Measurements from ENCODE around the gene OSBPL2. TPM values are rescaled to one million over a fixed set of nuclear protein-coding genes. Genes with fewer than 3 reads are reported as not detected.

OSBPL2 gene
- total RNA-seq, 4 donors from 2014 or later = 36.6 to 57.3 (median 46.7) TPM

DNA sequence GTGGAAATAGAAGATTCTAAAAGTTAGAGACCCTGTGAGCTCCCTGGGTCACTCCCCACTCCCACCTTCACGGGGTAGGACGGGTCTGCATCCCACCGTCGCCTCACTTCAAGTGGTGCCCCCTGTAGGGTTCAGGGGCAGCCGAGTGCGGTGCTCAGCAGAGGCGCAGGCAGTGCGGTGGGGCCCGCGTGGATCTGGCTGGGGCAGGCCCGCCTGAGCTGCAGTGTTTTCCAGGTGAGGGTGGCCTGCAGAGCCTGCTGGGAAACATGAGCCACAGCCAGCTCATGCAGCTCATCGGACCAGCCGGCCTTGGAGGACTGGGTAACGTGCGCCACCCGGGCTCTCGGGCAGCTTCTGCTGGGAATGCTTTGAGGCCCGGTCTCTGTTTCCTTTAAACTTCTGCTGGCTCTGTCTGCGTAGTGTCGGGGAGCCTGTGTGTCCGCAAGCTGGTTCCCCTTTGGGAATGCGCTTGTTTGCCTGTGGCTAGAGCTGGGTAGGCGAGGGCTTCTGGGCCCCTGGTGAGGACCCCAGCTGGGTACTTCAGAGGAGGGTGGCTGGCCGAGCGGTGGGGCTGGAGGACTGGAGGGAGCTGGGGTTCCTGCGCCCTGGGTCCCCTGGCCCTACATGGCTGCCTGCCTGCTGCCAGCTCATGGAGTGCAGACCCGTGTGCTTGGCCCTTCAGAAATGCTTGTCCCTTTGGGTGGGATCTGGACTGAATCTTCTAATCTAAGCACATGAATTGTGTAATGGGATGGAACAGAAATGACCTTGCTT is 68.3 kb downstream of the OSBPL2 start:
- peaks cover 0 to 76% of the 10 kb centered on the region in 2 donors for H3K36me3 ChIP-seq
- no peak overlapping the region for H3K4me3 ChIP-seq
- peaks cover 0 to 73% (median 21%) of the 10 kb centered on the region in 3 donors for H3K4me1 ChIP-seq
- no peaks in the 10 kb centered on the region for H3K9me3 ChIP-seq
- peak overlapping the region in 3 of 4 donors; percentile 0 to 99 (median 10) for H3K27ac ChIP-seq
- H3K27me3 ChIP-seq = no peaks in the 10 kb centered on the region
- WGBS, 2 donors (ENCODE audit: low coverage in 1 of 2) = 77% methylated on average over 7 of the region's 27 CpGs; no CpG with 5 or more reads in 1 of the 2 donors
- no peak for ATAC-seq
- TF ChIP-seq POLR2A (IDR thresholded peaks at IDR 0.05) (no peak), POLR2AphosphoS5 (IDR thresholded peaks at IDR 0.05) (no peak), EP300 (IDR thresholded peaks at IDR 0.05) (no peak)
- TF ChIP-seq, protein P1, sequence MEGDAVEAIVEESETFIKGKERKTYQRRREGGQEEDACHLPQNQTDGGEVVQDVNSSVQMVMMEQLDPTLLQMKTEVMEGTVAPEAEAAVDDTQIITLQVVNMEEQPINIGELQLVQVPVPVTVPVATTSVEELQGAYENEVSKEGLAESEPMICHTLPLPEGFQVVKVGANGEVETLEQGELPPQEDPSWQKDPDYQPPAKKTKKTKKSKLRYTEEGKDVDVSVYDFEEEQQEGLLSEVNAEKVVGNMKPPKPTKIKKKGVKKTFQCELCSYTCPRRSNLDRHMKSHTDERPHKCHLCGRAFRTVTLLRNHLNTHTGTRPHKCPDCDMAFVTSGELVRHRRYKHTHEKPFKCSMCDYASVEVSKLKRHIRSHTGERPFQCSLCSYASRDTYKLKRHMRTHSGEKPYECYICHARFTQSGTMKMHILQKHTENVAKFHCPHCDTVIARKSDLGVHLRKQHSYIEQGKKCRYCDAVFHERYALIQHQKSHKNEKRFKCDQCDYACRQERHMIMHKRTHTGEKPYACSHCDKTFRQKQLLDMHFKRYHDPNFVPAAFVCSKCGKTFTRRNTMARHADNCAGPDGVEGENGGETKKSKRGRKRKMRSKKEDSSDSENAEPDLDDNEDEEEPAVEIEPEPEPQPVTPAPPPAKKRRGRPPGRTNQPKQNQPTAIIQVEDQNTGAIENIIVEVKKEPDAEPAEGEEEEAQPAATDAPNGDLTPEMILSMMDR (IDR thresholded peaks at IDR 0.05) = no peak

DNA sequence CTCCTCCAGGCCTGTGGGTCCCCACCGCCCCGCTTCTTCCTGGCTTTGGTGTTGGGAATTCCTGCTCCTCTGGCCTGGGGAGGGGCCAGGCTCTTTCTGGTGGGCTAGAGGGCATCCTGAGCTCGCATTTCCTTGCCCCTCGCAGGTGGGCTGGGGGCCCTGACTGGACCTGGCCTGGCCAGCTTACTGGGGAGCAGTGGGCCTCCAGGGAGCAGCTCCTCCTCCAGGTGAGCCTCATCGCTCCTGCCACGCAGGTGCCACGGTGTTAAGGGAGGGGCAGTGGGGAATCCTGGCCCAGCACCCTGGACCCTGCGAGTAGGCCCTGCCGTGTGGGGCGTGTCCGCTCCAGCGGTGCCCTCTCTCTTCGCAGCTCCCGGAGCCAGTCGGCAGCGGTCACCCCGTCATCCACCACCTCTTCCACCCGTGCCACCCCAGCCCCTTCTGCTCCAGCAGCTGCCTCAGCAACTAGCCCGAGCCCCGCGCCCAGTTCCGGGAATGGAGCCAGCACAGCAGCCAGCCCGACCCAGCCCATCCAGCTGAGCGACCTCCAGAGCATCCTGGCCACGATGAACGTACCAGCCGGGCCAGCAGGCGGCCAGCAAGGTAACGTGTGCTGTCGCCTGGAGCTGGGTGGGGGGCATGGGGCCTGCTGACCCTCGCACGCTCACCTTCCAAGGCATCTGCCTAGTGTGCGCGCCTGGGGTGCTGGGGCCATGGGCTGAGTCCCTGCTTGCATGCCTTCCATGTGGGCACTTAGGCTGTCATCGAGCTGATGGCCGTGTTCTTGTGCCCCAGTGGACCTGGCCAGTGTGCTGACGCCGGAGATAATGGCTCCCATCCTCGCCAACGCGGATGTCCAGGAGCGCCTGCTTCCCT is 69.1 kb downstream of the OSBPL2 start:
- Histone ChIP-seq H3K27me3 (no peaks in the 10 kb centered on the region), H3K27ac (peak overlapping the region in 3 of 4 donors; percentile 0 to 99 (median 2)), H3K9me3 (no peaks in the 10 kb centered on the region), H3K4me1 (peaks cover 0 to 67% (median 21%) of the 10 kb centered on the region in 3 donors), H3K4me3 (no peak overlapping the region), H3K36me3 (peaks cover 0 to 84% of the 10 kb centered on the region in 2 donors)
- TF ChIP-seq POLR2AphosphoS5 (IDR thresholded peaks at IDR 0.05) (no peak), EP300 (IDR thresholded peaks at IDR 0.05) (no peak), POLR2A (IDR thresholded peaks at IDR 0.05) (no peak)
- TF ChIP-seq, protein P1 (IDR thresholded peaks at IDR 0.05) = no peak
- no CpG with 5 or more reads among the region's 42 CpGs for WGBS, 2 donors (ENCODE audit: low coverage in 1 of 2)
- ATAC-seq = no peak

DNA sequence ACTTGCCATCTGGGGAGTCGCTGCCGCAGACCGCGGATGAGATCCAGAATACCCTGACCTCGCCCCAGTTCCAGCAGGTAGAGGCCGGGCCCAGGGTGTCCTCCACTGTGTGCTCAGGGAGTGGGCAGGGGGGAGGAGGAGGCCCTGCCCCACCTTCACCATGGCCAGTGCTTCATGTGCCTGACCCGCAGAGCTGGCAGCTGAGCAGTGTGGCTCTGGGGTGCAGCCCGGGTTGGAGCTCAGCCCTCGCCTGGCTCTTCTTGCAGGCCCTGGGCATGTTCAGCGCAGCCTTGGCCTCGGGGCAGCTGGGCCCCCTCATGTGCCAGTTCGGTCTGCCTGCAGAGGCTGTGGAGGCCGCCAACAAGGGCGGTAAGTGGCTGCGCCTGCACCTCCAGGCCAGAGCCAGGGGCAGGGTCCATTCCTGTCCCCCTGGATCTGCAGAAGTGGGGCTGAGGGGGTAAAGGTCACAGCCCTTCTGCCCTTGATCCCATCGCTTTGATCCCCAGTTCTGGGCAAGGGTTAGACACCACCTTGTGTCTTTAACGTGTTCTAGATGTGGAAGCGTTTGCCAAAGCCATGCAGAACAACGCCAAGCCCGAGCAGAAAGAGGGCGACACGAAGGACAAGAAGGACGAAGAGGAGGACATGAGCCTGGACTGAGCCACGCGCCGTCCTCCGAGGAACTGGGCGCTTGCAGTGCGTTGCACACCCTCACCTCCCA is 69.9 kb downstream of the OSBPL2 start:
- no peaks in the 10 kb centered on the region for H3K9me3 ChIP-seq
- no peaks in the 10 kb centered on the region for H3K27me3 ChIP-seq
- H3K27ac ChIP-seq = peak overlapping the region in 1 of 4 donors; percentile 99
- peaks cover 0 to 66% (median 21%) of the 10 kb centered on the region in 3 donors for H3K4me1 ChIP-seq
- WGBS, 2 donors (ENCODE audit: low coverage in 1 of 2) = 81% methylated on average over 13 of the region's 29 CpGs; no CpG with 5 or more reads in 1 of the 2 donors
- no peak for TF ChIP-seq POLR2AphosphoS5 (IDR thresholded peaks at IDR 0.05)
- no peak for TF ChIP-seq EP300 (IDR thresholded peaks at IDR 0.05)
- TF ChIP-seq POLR2A (IDR thresholded peaks at IDR 0.05) = no peak
- TF ChIP-seq, protein P1 (IDR thresholded peaks at IDR 0.05) = no peak
- no peak overlapping the region for H3K4me3 ChIP-seq
- H3K36me3 ChIP-seq = peaks cover 0 to 92% of the 10 kb centered on the region in 2 donors
- ATAC-seq = no peak

DNA sequence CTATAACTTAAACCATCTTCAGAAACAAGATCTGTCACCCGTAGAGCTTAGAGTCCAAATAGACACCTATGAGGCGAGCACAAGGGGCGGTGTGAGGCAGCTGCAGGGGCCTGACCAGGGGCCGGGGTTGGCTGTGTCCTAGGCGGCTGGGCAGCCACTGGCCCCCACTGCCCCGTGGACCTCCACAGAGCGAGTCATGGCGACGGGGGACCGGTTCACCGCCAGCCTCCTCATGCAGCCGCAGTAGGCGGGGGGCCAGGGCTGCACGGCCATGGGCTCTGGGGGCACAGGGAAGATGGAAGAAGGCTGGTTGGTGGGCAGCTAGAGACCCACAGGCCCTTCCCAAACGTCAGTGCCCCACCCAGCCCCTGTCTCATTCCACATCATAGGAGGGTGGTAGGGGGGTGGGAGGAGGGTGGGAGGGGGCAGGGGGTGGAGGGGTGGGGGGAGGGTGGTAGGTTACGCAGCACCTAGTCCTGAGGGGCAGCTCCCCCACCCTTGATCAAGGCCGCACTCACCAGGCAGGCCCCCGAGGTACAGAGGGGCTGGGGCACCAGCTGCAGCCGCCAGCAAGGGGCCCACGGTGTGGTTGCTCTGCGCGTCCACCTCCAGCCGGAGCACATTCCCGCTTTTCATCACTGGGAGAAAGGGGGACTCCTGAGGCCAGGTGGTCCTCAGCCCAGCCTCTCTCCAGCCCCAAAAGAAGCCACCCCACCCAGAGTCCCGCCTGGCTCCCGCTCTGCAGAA is 71.0 kb downstream of the OSBPL2 start:
- peaks cover 0 to 98% of the 10 kb centered on the region in 2 donors for H3K36me3 ChIP-seq
- TF ChIP-seq POLR2AphosphoS5 (IDR thresholded peaks at IDR 0.05) (no peak), POLR2A (IDR thresholded peaks at IDR 0.05) (no peak), EP300 (IDR thresholded peaks at IDR 0.05) (no peak)
- TF ChIP-seq, protein P1 (IDR thresholded peaks at IDR 0.05) = no peak
- WGBS, 2 donors (ENCODE audit: low coverage in 1 of 2) = 60 to 65% methylated on average over 3 to 7 of the region's 26 CpGs

More for the DNA sequence above, 71.0 kb downstream of the OSBPL2 start:
- peaks cover 0 to 55% (median 12%) of the 10 kb centered on the region in 3 donors for H3K4me1 ChIP-seq
- no peak for ATAC-seq
- H3K27me3 ChIP-seq = no peaks in the 10 kb centered on the region
- peak overlapping the region in 3 of 4 donors; percentile 16 to 52 (median 31) for H3K27ac ChIP-seq
- no peaks in the 10 kb centered on the region for H3K9me3 ChIP-seq
- H3K4me3 ChIP-seq = no peak overlapping the region
